Measurements from ENCODE around the gene PRPH2.

- no peak for TF ChIP-seq USF2 (IDR thresholded peaks at IDR 0.05)
- TF ChIP-seq SMC3 (IDR thresholded peaks at IDR 0.05), result no peak
- TF ChIP-seq TP53 (CRISPR knock-in tag; IDR thresholded peaks at IDR 0.05), result no peak
- TF ChIP-seq EP300 (IDR thresholded peaks at IDR 0.05), result no peak
- TF ChIP-seq CHD2 (IDR thresholded peaks at IDR 0.05; ENCODE audit: low read length, partially characterized antibody), result no peak
- no peak for TF ChIP-seq RNF2 (IDR thresholded peaks at IDR 0.05; ENCODE audit: borderline replicate concordance, low read depth)
- no peak for TF ChIP-seq POLR2A (IDR thresholded peaks at IDR 0.05; ENCODE audit: low read length)
- TF ChIP-seq CTCF (IDR thresholded peaks at IDR 0.05), result no peak
- no peak for TF ChIP-seq MAFK (IDR thresholded peaks at IDR 0.05; ENCODE audit: partially characterized antibody)
These were observed 10.5 kb downstream of the PRPH2 start for GRCh38 chr6:42711930-42712329.

All from A549 (cell line).